SW 1271 (cell line): ENCODE measurements around the gene CDCP2.

ENCODE experiments used
- DNase-seq, 2 experiments: peaks; one replicate each; lab custom pipeline; 2025; lab: John Stamatoyannopoulos, UW

The CDCP2 gene

GRCh38 chr1:54152696-54153095 is at the start of gene CDCP2:
TSS of gene CDCP2 (minus strand) at chr1:54153000. CDS start at chr1:54152922, 78 bp downstream.
- DNase-seq, result no peak

- DNase-seq, result no peak
Observed at GRCh38 chr1:54200519-54200997, 47.8 kb upstream of the CDCP2 start.

- DNase-seq, result peak; percentile 69 to 95
Observed at GRCh38 chr1:54199765-54200518, 47.1 kb upstream of the CDCP2 start, which contains the start of the genes CYB5RL and MRPL37. TSS of gene CYB5RL (minus strand) at chr1:54200030. CDS start at chr1:54195616, 4,414 bp downstream. TSS of gene MRPL37 (plus strand) at chr1:54200167. CDS start at chr1:54200244, 77 bp downstream.

GRCh38 chr1:54199151-54199764 is 46.5 kb upstream of the CDCP2 start:
- no peak for DNase-seq

GRCh38 chr1:54193453-54193852 is 40.7 kb upstream of the CDCP2 start:
- no peak for DNase-seq

GRCh38 chr1:54191525-54191924 is 38.7 kb upstream of the CDCP2 start:
- DNase-seq, result no peak

- DNase-seq, result no peak
Observed at GRCh38 chr1:54190526-54190925, 37.7 kb upstream of the CDCP2 start.

GRCh38 chr1:54188291-54188690 is 35.5 kb upstream of the CDCP2 start:
- DNase-seq, result no peak

- DNase-seq, result no peak
Observed at GRCh38 chr1:54186056-54186455, 33.3 kb upstream of the CDCP2 start.

GRCh38 chr1:54180701-54181360 is 28.0 kb upstream of the CDCP2 start:
- no peak for DNase-seq

- no peak for DNase-seq
Observed at GRCh38 chr1:54178296-54179070, 25.7 kb upstream of the CDCP2 start.

- no peak for DNase-seq
Observed at GRCh38 chr1:54177726-54178125, 24.9 kb upstream of the CDCP2 start.

- no peak for DNase-seq
Observed at GRCh38 chr1:54176621-54177327, 24.0 kb upstream of the CDCP2 start.

GRCh38 chr1:54174106-54174505 is 21.3 kb upstream of the CDCP2 start:
- DNase-seq, result no peak

- no peak for DNase-seq
Observed at GRCh38 chr1:54173681-54174080, 20.9 kb upstream of the CDCP2 start.

GRCh38 chr1:54172614-54173599 is 20.1 kb upstream of the CDCP2 start:
- DNase-seq, result no peak

GRCh38 chr1:54171606-54172005 is 18.8 kb upstream of the CDCP2 start:
- no peak for DNase-seq

GRCh38 chr1:54171016-54171415 is 18.2 kb upstream of the CDCP2 start:
- DNase-seq, result no peak

- DNase-seq, result no peak
Observed at GRCh38 chr1:54169068-54169467, 16.3 kb upstream of the CDCP2 start.
